Measurements from ENCODE around the gene OR51G1. TPM values are rescaled to one million over a fixed set of nuclear protein-coding genes. Genes with fewer than 3 reads are reported as not detected.

OR51G1 gene, protein sequence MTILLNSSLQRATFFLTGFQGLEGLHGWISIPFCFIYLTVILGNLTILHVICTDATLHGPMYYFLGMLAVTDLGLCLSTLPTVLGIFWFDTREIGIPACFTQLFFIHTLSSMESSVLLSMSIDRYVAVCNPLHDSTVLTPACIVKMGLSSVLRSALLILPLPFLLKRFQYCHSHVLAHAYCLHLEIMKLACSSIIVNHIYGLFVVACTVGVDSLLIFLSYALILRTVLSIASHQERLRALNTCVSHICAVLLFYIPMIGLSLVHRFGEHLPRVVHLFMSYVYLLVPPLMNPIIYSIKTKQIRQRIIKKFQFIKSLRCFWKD
- total RNA-seq (not detected in 2 replicates), polyA plus RNA-seq (not detected in 2 replicates), polyA minus RNA-seq (ENCODE audit: low replicate concordance) (not detected in 2 replicates)
- not detected in 2 replicates for polyA plus RNA-seq (2012)

DNA sequence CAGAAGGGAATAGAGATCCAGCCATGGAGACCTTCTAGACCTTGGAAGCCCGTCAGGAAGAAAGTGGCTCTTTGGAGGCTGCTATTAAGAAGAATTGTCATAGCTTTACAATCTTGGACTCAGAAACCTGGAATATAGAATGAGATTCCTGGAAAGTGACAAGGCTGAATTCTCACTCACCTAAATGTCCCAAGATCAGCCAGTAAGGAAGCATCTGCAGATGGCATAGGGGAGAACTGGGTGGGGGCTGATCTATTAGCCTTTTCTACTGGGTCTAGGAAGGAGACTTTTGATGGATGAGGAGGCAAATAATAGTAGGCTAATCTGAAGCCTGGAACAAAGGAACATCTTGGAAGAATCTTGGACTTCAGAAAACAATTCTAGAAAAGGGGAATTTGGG lies at the start of gene OR51G1:
Gene OR51G1 (minus strand): TSS at position 101 of the 400 bp plus-strand sequence. CDS start 0 bp downstream, at position 101.
- Histone ChIP-seq H4K20me1 (ENCODE audit: control insufficient read depth, extremely low read depth, insufficient read depth, low read length) (no peaks in the 10 kb centered on the region), H3K4me2 (ENCODE audit: extremely low read depth, insufficient read depth, low read length) (no peak within 1 kb of the TSS), H3K36me3 (ENCODE audit: control insufficient read depth, insufficient read depth, low read length) (no peaks in the 10 kb centered on the region), H3K9ac (ENCODE audit: insufficient read depth, low read length) (no peak within 1 kb of the TSS), H3K4me1 (ENCODE audit: control insufficient read depth, extremely low read depth, insufficient read depth, low read length) (no peaks in the 10 kb centered on the region), H3K27ac (ENCODE audit: insufficient read depth, low read length) (no peak within 1 kb of the TSS), H3K79me2 (ENCODE audit: control insufficient read depth, insufficient read depth, low read length) (no peaks in the 10 kb centered on the region), H3K9me3 (ENCODE audit: control insufficient read depth, insufficient read depth, low read depth, low read length) (no peaks in the 10 kb centered on the region), H3K4me3 (replicated peaks in 1 of 4; ENCODE audit: control extremely low read depth in 1 of 4, insufficient read depth in 1 of 4, low read depth in 3 of 4, low read length in 4 of 4) (no peak within 1 kb of the TSS), H3K27me3 (ENCODE audit: control insufficient read depth, insufficient read depth, low read length) (no peaks in the 10 kb centered on the region), H2AFZ (ENCODE audit: low read length) (no peak within 1 kb of the TSS)
- TF ChIP-seq, protein P1, sequence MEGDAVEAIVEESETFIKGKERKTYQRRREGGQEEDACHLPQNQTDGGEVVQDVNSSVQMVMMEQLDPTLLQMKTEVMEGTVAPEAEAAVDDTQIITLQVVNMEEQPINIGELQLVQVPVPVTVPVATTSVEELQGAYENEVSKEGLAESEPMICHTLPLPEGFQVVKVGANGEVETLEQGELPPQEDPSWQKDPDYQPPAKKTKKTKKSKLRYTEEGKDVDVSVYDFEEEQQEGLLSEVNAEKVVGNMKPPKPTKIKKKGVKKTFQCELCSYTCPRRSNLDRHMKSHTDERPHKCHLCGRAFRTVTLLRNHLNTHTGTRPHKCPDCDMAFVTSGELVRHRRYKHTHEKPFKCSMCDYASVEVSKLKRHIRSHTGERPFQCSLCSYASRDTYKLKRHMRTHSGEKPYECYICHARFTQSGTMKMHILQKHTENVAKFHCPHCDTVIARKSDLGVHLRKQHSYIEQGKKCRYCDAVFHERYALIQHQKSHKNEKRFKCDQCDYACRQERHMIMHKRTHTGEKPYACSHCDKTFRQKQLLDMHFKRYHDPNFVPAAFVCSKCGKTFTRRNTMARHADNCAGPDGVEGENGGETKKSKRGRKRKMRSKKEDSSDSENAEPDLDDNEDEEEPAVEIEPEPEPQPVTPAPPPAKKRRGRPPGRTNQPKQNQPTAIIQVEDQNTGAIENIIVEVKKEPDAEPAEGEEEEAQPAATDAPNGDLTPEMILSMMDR (conservative IDR thresholded peaks at IDR 0.05 in 1 of 2, IDR thresholded peaks at IDR 0.05 in 1 of 2; ENCODE audit: low read depth in 1 of 2, low read length in 2 of 2), result no peak
- TF ChIP-seq EZH2 (IDR thresholded peaks at IDR 0.05; ENCODE audit: low read length, missing control alignments), result no peak
- no peak for DNase-seq (ENCODE audit: low read depth in 2 of 2)

DNA sequence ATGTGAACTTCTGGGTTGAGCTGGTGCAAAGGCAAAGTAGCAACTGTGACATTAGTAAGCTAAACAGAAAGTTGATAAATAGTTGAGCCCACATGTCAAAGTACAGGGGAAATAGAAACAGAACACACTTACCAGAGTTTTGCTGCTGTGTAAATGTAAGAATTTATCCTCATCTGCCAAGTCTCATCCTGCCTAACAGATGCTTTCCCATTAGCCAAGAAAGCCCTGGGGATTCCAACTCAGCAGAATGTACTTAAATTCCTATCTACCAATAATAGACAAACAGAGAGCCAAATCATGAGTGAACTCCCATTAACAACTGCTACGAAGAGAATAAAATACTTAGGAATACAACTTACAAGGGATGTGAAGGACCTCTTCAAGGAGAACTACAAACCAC lies 38.7 kb upstream of the OR51G1 start:
- Histone ChIP-seq H3K36me3 (ENCODE audit: control insufficient read depth, insufficient read depth, low read length) (no peaks in the 10 kb centered on the region), H3K9me3 (ENCODE audit: control insufficient read depth, insufficient read depth, low read depth, low read length) (no peaks in the 10 kb centered on the region), H3K27me3 (ENCODE audit: control insufficient read depth, insufficient read depth, low read length) (no peaks in the 10 kb centered on the region), H3K4me1 (ENCODE audit: control insufficient read depth, extremely low read depth, insufficient read depth, low read length) (no peaks in the 10 kb centered on the region), H3K79me2 (ENCODE audit: control insufficient read depth, insufficient read depth, low read length) (no peaks in the 10 kb centered on the region), H2AFZ (ENCODE audit: low read length) (no peak overlapping the region), H3K9ac (ENCODE audit: insufficient read depth, low read length) (no peak overlapping the region), H3K4me2 (ENCODE audit: extremely low read depth, insufficient read depth, low read length) (no peak overlapping the region), H3K4me3 (replicated peaks in 1 of 4; ENCODE audit: control extremely low read depth in 1 of 4, insufficient read depth in 1 of 4, low read depth in 3 of 4, low read length in 4 of 4) (no peak overlapping the region), H4K20me1 (ENCODE audit: control insufficient read depth, extremely low read depth, insufficient read depth, low read length) (no peaks in the 10 kb centered on the region), H3K27ac (ENCODE audit: insufficient read depth, low read length) (no peak overlapping the region)
- no peak for DNase-seq (ENCODE audit: low read depth in 2 of 2)
- TF ChIP-seq EZH2 (IDR thresholded peaks at IDR 0.05; ENCODE audit: low read length, missing control alignments), result no peak
- TF ChIP-seq, protein P1 (conservative IDR thresholded peaks at IDR 0.05 in 1 of 2, IDR thresholded peaks at IDR 0.05 in 1 of 2; ENCODE audit: low read depth in 1 of 2, low read length in 2 of 2), result no peak

DNA sequence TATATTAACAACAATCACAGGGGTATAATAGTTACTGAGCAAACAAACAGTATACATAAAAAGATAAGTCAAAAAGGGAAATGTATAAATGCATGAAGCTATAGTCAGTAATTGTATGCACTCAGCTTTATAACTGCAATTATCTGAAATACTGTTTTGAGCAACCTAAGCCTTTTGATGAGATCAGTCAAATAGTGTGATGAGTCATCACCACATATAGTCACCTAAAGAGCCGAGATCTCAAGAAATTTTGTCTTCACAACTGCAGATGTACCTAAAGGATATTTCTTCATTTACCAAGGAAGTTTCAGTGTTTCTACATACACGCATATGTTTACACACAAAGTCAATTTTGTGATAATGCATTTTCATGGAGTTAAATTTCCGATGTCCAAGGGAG lies 36.7 kb upstream of the OR51G1 start:
- no peak overlapping the region for H2AFZ ChIP-seq (ENCODE audit: low read length)

More for the DNA sequence above, 36.7 kb upstream of the OR51G1 start:
- Histone ChIP-seq H3K27me3 (ENCODE audit: control insufficient read depth, insufficient read depth, low read length) (no peaks in the 10 kb centered on the region), H3K4me2 (ENCODE audit: extremely low read depth, insufficient read depth, low read length) (no peak overlapping the region), H3K79me2 (ENCODE audit: control insufficient read depth, insufficient read depth, low read length) (no peaks in the 10 kb centered on the region), H3K4me1 (ENCODE audit: control insufficient read depth, extremely low read depth, insufficient read depth, low read length) (no peaks in the 10 kb centered on the region), H3K27ac (ENCODE audit: insufficient read depth, low read length) (no peak overlapping the region), H3K9me3 (ENCODE audit: control insufficient read depth, insufficient read depth, low read depth, low read length) (no peaks in the 10 kb centered on the region), H3K4me3 (replicated peaks in 1 of 4; ENCODE audit: control extremely low read depth in 1 of 4, insufficient read depth in 1 of 4, low read depth in 3 of 4, low read length in 4 of 4) (no peak overlapping the region), H3K36me3 (ENCODE audit: control insufficient read depth, insufficient read depth, low read length) (no peaks in the 10 kb centered on the region), H3K9ac (ENCODE audit: insufficient read depth, low read length) (no peak overlapping the region), H4K20me1 (ENCODE audit: control insufficient read depth, extremely low read depth, insufficient read depth, low read length) (no peaks in the 10 kb centered on the region)
- no peak for TF ChIP-seq EZH2 (IDR thresholded peaks at IDR 0.05; ENCODE audit: low read length, missing control alignments)
- TF ChIP-seq, protein P1 (conservative IDR thresholded peaks at IDR 0.05 in 1 of 2, IDR thresholded peaks at IDR 0.05 in 1 of 2; ENCODE audit: low read depth in 1 of 2, low read length in 2 of 2), result no peak
- DNase-seq (ENCODE audit: low read depth in 2 of 2), result no peak
